GM23338 (cell line): ENCODE results near the gene AP4E1. TPM values are rescaled to one million over a fixed set of nuclear protein-coding genes. Genes with fewer than 3 reads are reported as not detected.

Source experiments
- ATAC-seq: fragments of 200-7000 bp; cut with Tn5 transposase; 3 replicates; pipeline ENCODE4 v1.9.1; 2020
- DNase-seq: peaks from one replicate; pipeline ENCODE4 v3.0.0-alpha.2; 2015; ENCODE audit warnings: low spot score
- H2AFZ ChIP-seq: fragments of 200-600 bp; sonication (generic); 2 replicates; pipeline ENCODE4 v1.8.0; 2016; ENCODE audit warnings: antibody characterized with exemption, mild to moderate bottlenecking, moderate library complexity
- H3F3A ChIP-seq: fragments of 200-600 bp; sonication (generic); replicated peaks from 2 replicates; pipeline ENCODE4 v1.8.0; 2017; ENCODE audit warnings: antibody characterized with exemption, mixed run types, low read depth
- H3K27ac ChIP-seq: fragments of 200-600 bp; sonication (generic); 2 replicates; pipeline ENCODE4 v1.6.1; 2016; ENCODE audit warnings: low read depth
- H3K27me3 ChIP-seq: fragments of 200-600 bp; sonication (generic); 2 replicates; pipeline ENCODE4 v1.8.0; 2016; ENCODE audit warnings: mild to moderate bottlenecking, mixed run types, moderate library complexity; ENCODE audit not compliant: insufficient read depth
- H3K36me3 ChIP-seq: fragments of 200-600 bp; sonication (generic); 2 replicates; pipeline ENCODE4 v1.8.0; 2016; ENCODE audit warnings: mild to moderate bottlenecking; ENCODE audit not compliant: insufficient read depth
- H3K4me1 ChIP-seq: fragments of 200-600 bp; sonication (generic); 2 replicates; pipeline ENCODE4 v1.8.0; 2016; ENCODE audit warnings: mild to moderate bottlenecking, moderate library complexity; ENCODE audit not compliant: insufficient read depth
- H3K4me2 ChIP-seq: fragments of 200-600 bp; sonication (generic); 2 replicates; pipeline ENCODE4 v1.7.1; 2017; ENCODE audit warnings: mixed run types
- H3K4me3 ChIP-seq: fragments of 200-600 bp; sonication (generic); 2 replicates; pipeline ENCODE4 v1.6.1; 2016; ENCODE audit warnings: mixed run types
- H3K79me2 ChIP-seq: fragments of 200-600 bp; sonication (generic); replicated peaks from 2 replicates; pipeline ENCODE4 v1.8.0; 2017; ENCODE audit warnings: mild to moderate bottlenecking; ENCODE audit not compliant: insufficient read depth
- H3K9me2 ChIP-seq: fragments of 200-600 bp; sonication (generic); 2 replicates; pipeline ENCODE4 v1.8.0; 2017; ENCODE audit not compliant: insufficient read depth
- H4K20me1 ChIP-seq: fragments of 200-600 bp; sonication (generic); replicated peaks from 2 replicates; pipeline ENCODE4 v1.8.0; 2017; ENCODE audit warnings: mild to moderate bottlenecking; ENCODE audit not compliant: insufficient read depth
- H3K27ac Mint-ChIP-seq: 2 replicates; pipeline ENCODE4 v1.8.0; 2020; ENCODE audit warnings: inconsistent platforms, mild to moderate bottlenecking, moderate library complexity, mixed read lengths
- H3K27me3 Mint-ChIP-seq: 3 replicates; pipeline ENCODE4 v1.8.0; 2022; ENCODE audit warnings: low read depth, mild to moderate bottlenecking, moderate library complexity, mixed read lengths, inconsistent platforms; ENCODE audit not compliant: insufficient read depth, poor library complexity
- H3K36me3 Mint-ChIP-seq: 3 replicates; pipeline ENCODE4 v1.8.0; 2021; ENCODE audit warnings: low read depth, mild to moderate bottlenecking, inconsistent platforms, moderate library complexity, mixed read lengths
- H3K4me1 Mint-ChIP-seq: 3 replicates; pipeline ENCODE4 v1.8.0; 2020; ENCODE audit warnings: mild to moderate bottlenecking, inconsistent platforms, mixed read lengths
- H3K4me3 Mint-ChIP-seq: 3 replicates; pipeline ENCODE4 v1.8.0; 2021; ENCODE audit warnings: moderate library complexity, mild to moderate bottlenecking, inconsistent platforms, mixed read lengths
- H3K9me3 Mint-ChIP-seq: 3 replicates; pipeline ENCODE4 v1.8.0; 2020; ENCODE audit warnings: moderate library complexity, mild to moderate bottlenecking, inconsistent platforms, mixed read lengths
- EZH2phosphoT487 ChIP-seq: fragments of 200-600 bp; sonication (generic); IDR thresholded peaks from one replicate; pipeline ENCODE4 v1.8.1; 2018; ENCODE audit warnings: antibody characterized with exemption; ENCODE audit not compliant: unreplicated experiment
- JUNB ChIP-seq: IDR thresholded peaks from one replicate; pipeline ENCODE4 v1.6.1; 2016; ENCODE audit warnings: antibody characterized with exemption; ENCODE audit not compliant: unreplicated experiment
- NANOG ChIP-seq: IDR thresholded peaks from 2 replicates; pipeline ENCODE4 v1.6.1; 2016; ENCODE audit warnings: antibody characterized with exemption, borderline replicate concordance
- POLR2AphosphoS5 ChIP-seq: IDR thresholded peaks from 2 replicates; pipeline ENCODE4 v1.6.1; 2016; ENCODE audit warnings: antibody characterized with exemption, low read depth
- REST ChIP-seq: IDR thresholded peaks from one replicate; pipeline ENCODE4 v1.6.1; 2018; ENCODE audit warnings: antibody characterized with exemption; ENCODE audit not compliant: unreplicated experiment
- STAT1 ChIP-seq: IDR thresholded peaks from one replicate; pipeline ENCODE4 v1.6.1; 2016; ENCODE audit warnings: antibody characterized with exemption; ENCODE audit not compliant: unreplicated experiment
- ZNF114 ChIP-seq: fragments of 250-450 bp; sonication (Bioruptor Pico); IDR thresholded peaks from 2 replicates; pipeline ENCODE4 v1.5.0; 2020; ENCODE audit warnings: mild to moderate bottlenecking, moderate library complexity
- ZNF331 ChIP-seq: fragments of 250-450 bp; sonication (Bioruptor Pico); IDR thresholded peaks from 2 replicates; pipeline ENCODE4 v1.5.0; 2020; ENCODE audit warnings: low read depth, mild to moderate bottlenecking, moderate library complexity
- polyA plus RNA-seq: library from polyadenylated mRNA; unstranded; fragments of >200 nt; fragmentation: Nextera tagmentation; extraction: Ambion mirVana; gene quantifications from 2 replicates; pipeline ENCODE4 v1.2.1, GENCODE V29; 2016
- total RNA-seq: library from RNA; depleted of rRNA; stranded (reverse); fragments of >200 nt; shearing (Covaris generic); gene quantifications from 2 replicates; pipeline ENCODE4 v1.2.3, GENCODE V29; 2014
- TF ChIP-seq, protein P1 (sequence below): fragments of 250-450 bp; sonication (Bioruptor Pico); IDR thresholded peaks from 2 replicates; pipeline ENCODE4 v1.5.0; 2020; ENCODE audit warnings: mild to moderate bottlenecking, moderate library complexity
- TF ChIP-seq, protein P2 (sequence below): IDR thresholded peaks from 2 replicates; pipeline ENCODE4 v1.6.1; 2016; ENCODE audit warnings: antibody characterized with exemption

AP4E1 gene
- total and polyA plus RNA-seq, 2 experiments from 2014 or later: 4.4 to 15.4 TPM

- Mint-ChIP-seq H3K36me3 (peaks cover 2% of the 10 kb centered on the region; the same call in 2 of the 3 replicates), H3K9me3 (no peaks in the 10 kb centered on the region), H3K4me3 (no peak overlapping the region), H3K27ac (no peak overlapping the region), H3K4me1 (peaks cover 2% of the 10 kb centered on the region; the same call in 1 of the 3 replicates), H3K27me3 (no peaks in the 10 kb centered on the region)
- H3F3A ChIP-seq: no peaks in the 10 kb centered on the region
- no peak for ATAC-seq
- H3K36me3 ChIP-seq: no peaks in the 10 kb centered on the region
- H3K27me3 ChIP-seq: no peaks in the 10 kb centered on the region
- no peaks in the 10 kb centered on the region for H4K20me1 ChIP-seq
- H3K9me2 ChIP-seq: no peaks in the 10 kb centered on the region
- no peak overlapping the region for H3K4me2 ChIP-seq
- H2AFZ ChIP-seq: no peak overlapping the region
- no peak for DNase-seq
- TF ChIP-seq POLR2AphosphoS5: no peak
- H3K4me3 ChIP-seq: no peak overlapping the region
- no peak overlapping the region for H3K27ac ChIP-seq
- H3K79me2 ChIP-seq: no peaks in the 10 kb centered on the region
- no peaks in the 10 kb centered on the region for H3K4me1 ChIP-seq
Observed at GRCh38 chr15:50996641-50997040, 88.2 kb downstream of the AP4E1 start.

DNA sequence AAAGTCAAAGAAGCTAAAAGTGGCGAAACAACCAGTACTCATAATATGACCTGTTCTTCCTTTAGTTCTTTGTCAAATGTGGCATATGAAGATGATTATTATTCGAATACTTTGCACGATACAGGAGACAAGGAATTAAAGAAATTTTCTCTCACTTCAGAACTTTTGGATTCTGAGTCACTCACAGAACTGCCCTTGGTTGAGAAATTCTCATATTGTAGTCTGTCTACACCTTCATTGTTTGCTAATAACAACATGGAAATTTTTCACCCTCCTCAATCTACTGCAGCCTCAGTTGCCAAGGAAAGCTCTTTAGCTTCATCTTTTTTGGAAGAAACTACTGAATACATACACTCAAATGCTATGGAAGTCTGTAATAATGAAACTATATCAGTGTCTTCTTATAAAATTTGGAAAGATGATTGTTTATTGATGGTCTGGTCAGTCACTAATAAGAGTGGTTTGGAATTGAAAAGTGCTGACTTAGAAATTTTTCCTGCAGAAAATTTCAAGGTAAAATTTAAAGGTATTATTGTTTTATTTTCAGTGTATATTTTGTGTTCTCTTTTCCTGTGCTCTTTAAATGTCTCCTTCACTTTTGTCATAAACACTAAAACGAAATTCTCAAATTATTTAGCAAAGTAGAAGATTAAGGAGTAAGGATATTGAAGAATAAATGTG is 89.0 kb downstream of the AP4E1 start:
- DNase-seq (no peak), ATAC-seq (no peak)
- Histone ChIP-seq H3K79me2 (no peaks in the 10 kb centered on the region), H4K20me1 (no peaks in the 10 kb centered on the region), H3K36me3 (no peaks in the 10 kb centered on the region), H2AFZ (no peak overlapping the region), H3K4me3 (no peak overlapping the region), H3K4me2 (no peak overlapping the region), H3K4me1 (no peaks in the 10 kb centered on the region), H3K9me2 (no peaks in the 10 kb centered on the region), H3F3A (no peaks in the 10 kb centered on the region), H3K27ac (no peak overlapping the region), H3K27me3 (no peaks in the 10 kb centered on the region)
- peaks cover 2% of the 10 kb centered on the region; the same call in 1 of the 3 replicates for H3K4me1 Mint-ChIP-seq
- no peaks in the 10 kb centered on the region for H3K27me3 Mint-ChIP-seq
- H3K36me3 Mint-ChIP-seq: peaks cover 8% of the 10 kb centered on the region; the same call in 2 of the 3 replicates
- no peaks in the 10 kb centered on the region for H3K9me3 Mint-ChIP-seq
- H3K4me3 Mint-ChIP-seq: no peak overlapping the region
- no peak overlapping the region for H3K27ac Mint-ChIP-seq
- no peak for TF ChIP-seq REST
- TF ChIP-seq, protein P1, sequence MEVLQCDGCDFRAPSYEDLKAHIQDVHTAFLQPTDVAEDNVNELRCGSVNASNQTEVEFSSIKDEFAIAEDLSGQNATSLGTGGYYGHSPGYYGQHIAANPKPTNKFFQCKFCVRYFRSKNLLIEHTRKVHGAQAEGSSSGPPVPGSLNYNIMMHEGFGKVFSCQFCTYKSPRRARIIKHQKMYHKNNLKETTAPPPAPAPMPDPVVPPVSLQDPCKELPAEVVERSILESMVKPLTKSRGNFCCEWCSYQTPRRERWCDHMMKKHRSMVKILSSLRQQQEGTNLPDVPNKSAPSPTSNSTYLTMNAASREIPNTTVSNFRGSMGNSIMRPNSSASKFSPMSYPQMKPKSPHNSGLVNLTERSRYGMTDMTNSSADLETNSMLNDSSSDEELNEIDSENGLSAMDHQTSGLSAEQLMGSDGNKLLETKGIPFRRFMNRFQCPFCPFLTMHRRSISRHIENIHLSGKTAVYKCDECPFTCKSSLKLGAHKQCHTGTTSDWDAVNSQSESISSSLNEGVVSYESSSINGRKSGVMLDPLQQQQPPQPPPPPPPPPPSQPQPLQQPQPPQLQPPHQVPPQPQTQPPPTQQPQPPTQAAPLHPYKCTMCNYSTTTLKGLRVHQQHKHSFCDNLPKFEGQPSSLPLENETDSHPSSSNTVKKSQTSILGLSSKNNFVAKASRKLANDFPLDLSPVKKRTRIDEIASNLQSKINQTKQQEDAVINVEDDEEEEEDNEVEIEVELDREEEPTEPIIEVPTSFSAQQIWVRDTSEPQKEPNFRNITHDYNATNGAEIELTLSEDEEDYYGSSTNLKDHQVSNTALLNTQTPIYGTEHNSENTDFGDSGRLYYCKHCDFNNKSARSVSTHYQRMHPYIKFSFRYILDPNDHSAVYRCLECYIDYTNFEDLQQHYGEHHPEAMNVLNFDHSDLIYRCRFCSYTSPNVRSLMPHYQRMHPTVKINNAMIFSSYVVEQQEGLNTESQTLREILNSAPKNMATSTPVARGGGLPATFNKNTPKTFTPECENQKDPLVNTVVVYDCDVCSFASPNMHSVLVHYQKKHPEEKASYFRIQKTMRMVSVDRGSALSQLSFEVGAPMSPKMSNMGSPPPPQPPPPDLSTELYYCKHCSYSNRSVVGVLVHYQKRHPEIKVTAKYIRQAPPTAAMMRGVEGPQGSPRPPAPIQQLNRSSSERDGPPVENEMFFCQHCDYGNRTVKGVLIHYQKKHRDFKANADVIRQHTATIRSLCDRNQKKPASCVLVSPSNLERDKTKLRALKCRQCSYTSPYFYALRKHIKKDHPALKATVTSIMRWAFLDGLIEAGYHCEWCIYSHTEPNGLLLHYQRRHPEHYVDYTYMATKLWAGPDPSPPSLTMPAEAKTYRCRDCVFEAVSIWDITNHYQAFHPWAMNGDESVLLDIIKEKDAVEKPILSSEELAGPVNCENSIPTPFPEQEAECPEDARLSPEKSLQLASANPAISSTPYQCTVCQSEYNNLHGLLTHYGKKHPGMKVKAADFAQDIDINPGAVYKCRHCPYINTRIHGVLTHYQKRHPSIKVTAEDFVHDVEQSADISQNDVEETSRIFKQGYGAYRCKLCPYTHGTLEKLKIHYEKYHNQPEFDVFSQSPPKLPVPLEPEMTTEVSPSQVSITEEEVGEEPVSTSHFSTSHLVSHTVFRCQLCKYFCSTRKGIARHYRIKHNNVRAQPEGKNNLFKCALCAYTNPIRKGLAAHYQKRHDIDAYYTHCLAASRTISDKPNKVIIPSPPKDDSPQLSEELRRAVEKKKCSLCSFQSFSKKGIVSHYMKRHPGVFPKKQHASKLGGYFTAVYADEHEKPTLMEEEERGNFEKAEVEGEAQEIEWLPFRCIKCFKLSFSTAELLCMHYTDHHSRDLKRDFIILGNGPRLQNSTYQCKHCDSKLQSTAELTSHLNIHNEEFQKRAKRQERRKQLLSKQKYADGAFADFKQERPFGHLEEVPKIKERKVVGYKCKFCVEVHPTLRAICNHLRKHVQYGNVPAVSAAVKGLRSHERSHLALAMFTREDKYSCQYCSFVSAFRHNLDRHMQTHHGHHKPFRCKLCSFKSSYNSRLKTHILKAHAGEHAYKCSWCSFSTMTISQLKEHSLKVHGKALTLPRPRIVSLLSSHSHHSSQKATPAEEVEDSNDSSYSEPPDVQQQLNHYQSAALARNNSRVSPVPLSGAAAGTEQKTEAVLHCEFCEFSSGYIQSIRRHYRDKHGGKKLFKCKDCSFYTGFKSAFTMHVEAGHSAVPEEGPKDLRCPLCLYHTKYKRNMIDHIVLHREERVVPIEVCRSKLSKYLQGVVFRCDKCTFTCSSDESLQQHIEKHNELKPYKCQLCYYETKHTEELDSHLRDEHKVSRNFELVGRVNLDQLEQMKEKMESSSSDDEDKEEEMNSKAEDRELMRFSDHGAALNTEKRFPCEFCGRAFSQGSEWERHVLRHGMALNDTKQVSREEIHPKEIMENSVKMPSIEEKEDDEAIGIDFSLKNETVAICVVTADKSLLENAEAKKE (CRISPR knock-in tag): no peak
- TF ChIP-seq ZNF331 (CRISPR knock-in tag): no peak
- TF ChIP-seq ZNF114 (CRISPR knock-in tag): no peak
- TF ChIP-seq, protein P2, sequence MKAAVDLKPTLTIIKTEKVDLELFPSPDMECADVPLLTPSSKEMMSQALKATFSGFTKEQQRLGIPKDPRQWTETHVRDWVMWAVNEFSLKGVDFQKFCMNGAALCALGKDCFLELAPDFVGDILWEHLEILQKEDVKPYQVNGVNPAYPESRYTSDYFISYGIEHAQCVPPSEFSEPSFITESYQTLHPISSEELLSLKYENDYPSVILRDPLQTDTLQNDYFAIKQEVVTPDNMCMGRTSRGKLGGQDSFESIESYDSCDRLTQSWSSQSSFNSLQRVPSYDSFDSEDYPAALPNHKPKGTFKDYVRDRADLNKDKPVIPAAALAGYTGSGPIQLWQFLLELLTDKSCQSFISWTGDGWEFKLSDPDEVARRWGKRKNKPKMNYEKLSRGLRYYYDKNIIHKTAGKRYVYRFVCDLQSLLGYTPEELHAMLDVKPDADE: no peak
- TF ChIP-seq NANOG: no peak
- no peak for TF ChIP-seq POLR2AphosphoS5
- TF ChIP-seq JUNB: no peak
- no peak for TF ChIP-seq STAT1
- TF ChIP-seq EZH2phosphoT487: no peak
